ENCODE measurements around the gene FOXL2.

The FOXL2 gene

DNA sequence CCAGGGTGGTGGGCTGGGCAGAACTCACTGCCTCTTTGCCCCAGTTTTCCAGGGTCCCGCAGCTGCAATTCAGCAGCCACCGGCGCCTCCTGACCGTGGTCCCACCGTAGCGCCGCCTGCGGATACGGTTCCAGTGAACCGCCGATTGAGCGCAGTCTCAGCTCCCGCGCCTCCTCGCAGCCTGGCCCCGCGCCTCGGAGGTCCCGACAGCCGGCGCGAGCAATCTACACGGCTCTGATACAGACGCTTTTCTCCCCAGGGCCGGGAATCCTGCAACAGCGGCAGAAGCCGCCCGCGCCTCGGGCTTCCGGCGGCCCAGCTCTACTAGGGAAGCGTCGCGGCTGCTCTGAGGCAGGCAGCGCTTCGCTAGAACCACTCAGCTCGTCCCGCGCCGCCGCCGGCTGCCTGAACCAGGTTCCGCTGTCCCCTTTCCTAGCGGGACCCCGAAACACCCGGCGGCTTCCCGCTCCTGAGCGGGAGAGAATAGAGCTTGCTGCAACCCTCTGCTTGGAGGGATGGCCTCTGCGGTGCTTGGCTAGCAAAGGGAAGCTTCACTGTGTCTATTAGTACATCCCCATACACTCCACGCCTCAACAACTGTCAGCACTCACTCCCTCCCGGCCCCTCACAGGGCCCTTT, 3.2 kb upstream of the FOXL2 start:
- Histone ChIP-seq H3K36me3 (ENCODE audit: low read length) (no peaks in the 10 kb centered on the region), H3K9me2 (replicated peaks; ENCODE audit: insufficient read depth, low read length) (no peaks in the 10 kb centered on the region), H3K27ac (ENCODE audit: low read depth, low read length) (no peak overlapping the region), H3K9me3 (ENCODE audit: insufficient read depth, low read length) (no peaks in the 10 kb centered on the region), H2AFZ (ENCODE audit: low read depth, low read length, severe bottlenecking) (no peak overlapping the region), H3K27me3 (ENCODE audit: low read length) (no peaks in the 10 kb centered on the region), H3K4me2 (ENCODE audit: low read depth, low read length, poor library complexity, severe bottlenecking) (no peak overlapping the region), H3K79me2 (ENCODE audit: insufficient read depth, low read length) (no peaks in the 10 kb centered on the region), H3K4me3 (ENCODE audit: insufficient read depth, low read length, poor library complexity, severe bottlenecking) (no peak overlapping the region), H3K9ac (ENCODE audit: low read length) (no peak overlapping the region), H4K20me1 (ENCODE audit: low read depth, low read length) (no peaks in the 10 kb centered on the region), H3F3A (ENCODE audit: insufficient read depth) (no peaks in the 10 kb centered on the region)
- TF ChIP-seq, protein P1, sequence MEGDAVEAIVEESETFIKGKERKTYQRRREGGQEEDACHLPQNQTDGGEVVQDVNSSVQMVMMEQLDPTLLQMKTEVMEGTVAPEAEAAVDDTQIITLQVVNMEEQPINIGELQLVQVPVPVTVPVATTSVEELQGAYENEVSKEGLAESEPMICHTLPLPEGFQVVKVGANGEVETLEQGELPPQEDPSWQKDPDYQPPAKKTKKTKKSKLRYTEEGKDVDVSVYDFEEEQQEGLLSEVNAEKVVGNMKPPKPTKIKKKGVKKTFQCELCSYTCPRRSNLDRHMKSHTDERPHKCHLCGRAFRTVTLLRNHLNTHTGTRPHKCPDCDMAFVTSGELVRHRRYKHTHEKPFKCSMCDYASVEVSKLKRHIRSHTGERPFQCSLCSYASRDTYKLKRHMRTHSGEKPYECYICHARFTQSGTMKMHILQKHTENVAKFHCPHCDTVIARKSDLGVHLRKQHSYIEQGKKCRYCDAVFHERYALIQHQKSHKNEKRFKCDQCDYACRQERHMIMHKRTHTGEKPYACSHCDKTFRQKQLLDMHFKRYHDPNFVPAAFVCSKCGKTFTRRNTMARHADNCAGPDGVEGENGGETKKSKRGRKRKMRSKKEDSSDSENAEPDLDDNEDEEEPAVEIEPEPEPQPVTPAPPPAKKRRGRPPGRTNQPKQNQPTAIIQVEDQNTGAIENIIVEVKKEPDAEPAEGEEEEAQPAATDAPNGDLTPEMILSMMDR (IDR thresholded peaks at IDR 0.05; ENCODE audit: insufficient read depth, low read length, poor library complexity, severe bottlenecking), result no peak
- TF ChIP-seq EZH2phosphoT487 (conservative IDR thresholded peaks at IDR 0.05; ENCODE audit: low read length), result no peak

GRCh38 chr3:138949445-138950005, 2.6 kb upstream of the FOXL2 start:
- H3K9ac ChIP-seq (ENCODE audit: low read length), result no peak overlapping the region
- H3K27me3 ChIP-seq (ENCODE audit: low read length), result no peaks in the 10 kb centered on the region
- no peak overlapping the region for H3K27ac ChIP-seq (ENCODE audit: low read depth, low read length)
- no peaks in the 10 kb centered on the region for H3F3A ChIP-seq (ENCODE audit: insufficient read depth)
- no peaks in the 10 kb centered on the region for H4K20me1 ChIP-seq (ENCODE audit: low read depth, low read length)
- no peaks in the 10 kb centered on the region for H3K9me3 ChIP-seq (ENCODE audit: insufficient read depth, low read length)
- no peak overlapping the region for H3K4me2 ChIP-seq (ENCODE audit: low read depth, low read length, poor library complexity, severe bottlenecking)
- no peaks in the 10 kb centered on the region for H3K36me3 ChIP-seq (ENCODE audit: low read length)
- no peaks in the 10 kb centered on the region for H3K79me2 ChIP-seq (ENCODE audit: insufficient read depth, low read length)
- no peak for TF ChIP-seq EZH2phosphoT487 (conservative IDR thresholded peaks at IDR 0.05; ENCODE audit: low read length)
- TF ChIP-seq, protein P1 (IDR thresholded peaks at IDR 0.05; ENCODE audit: insufficient read depth, low read length, poor library complexity, severe bottlenecking), result no peak
- no peaks in the 10 kb centered on the region for H3K9me2 ChIP-seq (replicated peaks; ENCODE audit: insufficient read depth, low read length)
- no peak overlapping the region for H2AFZ ChIP-seq (ENCODE audit: low read depth, low read length, severe bottlenecking)
- H3K4me3 ChIP-seq (ENCODE audit: insufficient read depth, low read length, poor library complexity, severe bottlenecking), result no peak overlapping the region

- no peaks in the 10 kb centered on the region for H3F3A ChIP-seq (ENCODE audit: insufficient read depth)
- no peaks in the 10 kb centered on the region for H3K79me2 ChIP-seq (ENCODE audit: insufficient read depth, low read length)
These were observed 2.1 kb upstream of the FOXL2 start for GRCh38 chr3:138949002-138949418.

More at GRCh38 chr3:138949002-138949418, 2.1 kb upstream of the FOXL2 start:
- H3K9me3 ChIP-seq (ENCODE audit: insufficient read depth, low read length), result no peaks in the 10 kb centered on the region
- no peaks in the 10 kb centered on the region for H3K27me3 ChIP-seq (ENCODE audit: low read length)
- H3K4me3 ChIP-seq (ENCODE audit: insufficient read depth, low read length, poor library complexity, severe bottlenecking), result no peak overlapping the region
- H3K27ac ChIP-seq (ENCODE audit: low read depth, low read length), result no peak overlapping the region
- no peak overlapping the region for H3K9ac ChIP-seq (ENCODE audit: low read length)
- no peak overlapping the region for H2AFZ ChIP-seq (ENCODE audit: low read depth, low read length, severe bottlenecking)
- no peaks in the 10 kb centered on the region for H3K9me2 ChIP-seq (replicated peaks; ENCODE audit: insufficient read depth, low read length)
- H3K36me3 ChIP-seq (ENCODE audit: low read length), result no peaks in the 10 kb centered on the region
- TF ChIP-seq, protein P1 (IDR thresholded peaks at IDR 0.05; ENCODE audit: insufficient read depth, low read length, poor library complexity, severe bottlenecking), result no peak
- TF ChIP-seq EZH2phosphoT487 (conservative IDR thresholded peaks at IDR 0.05; ENCODE audit: low read length), result no peak
- no peak overlapping the region for H3K4me2 ChIP-seq (ENCODE audit: low read depth, low read length, poor library complexity, severe bottlenecking)
- no peaks in the 10 kb centered on the region for H4K20me1 ChIP-seq (ENCODE audit: low read depth, low read length)
